Colon (tissue), 2 donors: ENCODE results near the gene OR1S1.
"Not testable (repeated sequence)": the region's sequence is repeated elsewhere in the genome, so short reads cannot be mapped to it uniquely, and the experiment has no call there.

Experiments
- FAIRE-seq: peaks from 2 replicates; lab custom pipeline; 2012; peaks lifted over from hg19 to GRCh38; lab: Jason Lieb, UNC
- donor health status: control.
- donor health status: control.

The OR1S1 gene

GRCh38 chr11:58212420-58212819 is at the start of gene OR1S1:
Gene OR1S1 (plus strand): TSS chr11:58212720.
- not testable (repeated sequence) for FAIRE-seq

GRCh38 chr11:58164389-58164788 is 48.1 kb upstream of the OR1S1 start:
- FAIRE-seq: no peak

- no peak for FAIRE-seq
These were observed 47.5 kb upstream of the OR1S1 start for GRCh38 chr11:58164990-58165389.

- no peak for FAIRE-seq
These were observed 46.9 kb upstream of the OR1S1 start for GRCh38 chr11:58165504-58166106.

GRCh38 chr11:58177409-58178054 is 35.0 kb upstream of the OR1S1 start:
- no peak for FAIRE-seq

- no peak for FAIRE-seq
These were observed 34.1 kb upstream of the OR1S1 start for GRCh38 chr11:58178444-58178843.

GRCh38 chr11:58179648-58180047 is 32.9 kb upstream of the OR1S1 start:
- no peak for FAIRE-seq

GRCh38 chr11:58186938-58187337 is 25.6 kb upstream of the OR1S1 start:
- no peak for FAIRE-seq

- no peak for FAIRE-seq
These were observed 23.8 kb upstream of the OR1S1 start, which contains the start of gene OR9Q2 for GRCh38 chr11:58188770-58189169. Gene OR9Q2 (plus strand): TSS chr11:58189070. CDS start chr11:58190491, 1,421 bp downstream.

- FAIRE-seq: peak; percentile 95
These were observed 20.3 kb upstream of the OR1S1 start for GRCh38 chr11:58192229-58192628.

- peak; percentile 69 for FAIRE-seq
These were observed 19.1 kb upstream of the OR1S1 start for GRCh38 chr11:58193391-58193790.

GRCh38 chr11:58195939-58196338 is 16.6 kb upstream of the OR1S1 start:
- no peak for FAIRE-seq

- FAIRE-seq: no peak
These were observed 13.2 kb upstream of the OR1S1 start for GRCh38 chr11:58199271-58199670.

- no peak for FAIRE-seq
These were observed 8.5 kb upstream of the OR1S1 start, which contains the start of gene OR1S2 for GRCh38 chr11:58204042-58204441. Gene OR1S2 (minus strand): TSS chr11:58204142. CDS start chr11:58204142, 0 bp downstream.

- no peak for FAIRE-seq
These were observed 4.0 kb downstream of the OR1S1 start for GRCh38 chr11:58216476-58216875.

GRCh38 chr11:58222721-58223120 is 10.2 kb downstream of the OR1S1 start:
- FAIRE-seq: no peak

GRCh38 chr11:58227956-58228615 is 15.6 kb downstream of the OR1S1 start:
- no peak for FAIRE-seq

GRCh38 chr11:58243954-58244353 is 31.4 kb downstream of the OR1S1 start:
- FAIRE-seq: no peak

GRCh38 chr11:58254936-58255335 is 42.4 kb downstream of the OR1S1 start:
- no peak for FAIRE-seq

GRCh38 chr11:58259983-58260382 is 47.5 kb downstream of the OR1S1 start:
- no peak for FAIRE-seq
